Cardiac muscle cell (in vitro differentiated cells and primary cell): ENCODE data around the gene PNPLA6. TPM values are rescaled to one million over a fixed set of nuclear protein-coding genes. Genes with fewer than 3 reads are reported as not detected.
A peak's percentile ranks its signal among the peaks of the same experiment; 100 is the strongest.

ENCODE experiments used
- DNase-seq, 2 donors: peaks; one replicate each; pipeline versions ENCODE4 v3.0.0 to v3.0.0-alpha.2; 2010 to 2017; ENCODE audit warnings: low read depth in 1 of 2, low spot score in 1 of 2
- H3K27ac ChIP-seq: fragments of 200-600 bp; sonication (generic); 2 replicates; pipeline ENCODE4 v1.5.1; 2016
- H3K27me3 ChIP-seq: fragments of 200-600 bp; sonication (generic); 2 replicates; pipeline ENCODE4 v1.6.0; 2016; ENCODE audit warnings: control low read depth
- H3K36me3 ChIP-seq: fragments of 200-600 bp; sonication (generic); 2 replicates; pipeline ENCODE4 v1.5.1; 2016; ENCODE audit warnings: control low read depth
- H3K4me1 ChIP-seq: fragments of 200-600 bp; sonication (generic); 2 replicates; pipeline ENCODE4 v1.8.1; 2017; ENCODE audit warnings: low read depth, mild to moderate bottlenecking, mixed run types
- H3K4me3 ChIP-seq: fragments of 200-600 bp; sonication (generic); 2 replicates; pipeline ENCODE4 v1.5.1; 2016; ENCODE audit warnings: mild to moderate bottlenecking
- H3K9me3 ChIP-seq: fragments of 200-600 bp; sonication (generic); 2 replicates; pipeline ENCODE4 v1.5.1; 2017; ENCODE audit warnings: low read depth, mild to moderate bottlenecking, control low read depth
- CTCF ChIP-seq: IDR thresholded peaks from 2 replicates; pipeline ENCODE4 v1.5.1; 2012; ENCODE audit warnings: low read depth, mild to moderate bottlenecking, low read length
- polyA plus RNA-seq: library from polyadenylated mRNA; unstranded; fragments of >200 nt; fragmentation: Nextera tagmentation; extraction: Ambion mirVana; gene quantifications from 2 replicates; pipeline ENCODE4 v1.2.1, GENCODE V29; 2016
- total RNA-seq: library from RNA; depleted of rRNA; stranded (reverse); fragments of >200 nt; gene quantifications from 2 replicates; pipeline ENCODE4 v1.2.3, GENCODE V29; 2016

The PNPLA6 gene
- total and polyA plus RNA-seq, 2 experiments from 2014 or later, result 29.3 to 56.4 TPM

GRCh38 chr19:7504684-7505083 is 30.8 kb upstream of the PNPLA6 start:
- H3K4me3 ChIP-seq, result no peak overlapping the region
- H3K4me1 ChIP-seq, result peaks cover 6% of the 10 kb centered on the region
- H3K9me3 ChIP-seq, result no peaks in the 10 kb centered on the region
- no peaks in the 10 kb centered on the region for H3K36me3 ChIP-seq
- peaks cover 41% of the 10 kb centered on the region for H3K27me3 ChIP-seq
- DNase-seq, result no peak
- TF ChIP-seq CTCF, result no peak
- no peak overlapping the region for H3K27ac ChIP-seq

- H3K27me3 ChIP-seq, result peaks cover 35% of the 10 kb centered on the region
- H3K27ac ChIP-seq, result no peak overlapping the region
- no peaks in the 10 kb centered on the region for H3K9me3 ChIP-seq
- peaks cover 6% of the 10 kb centered on the region for H3K4me1 ChIP-seq
- no peaks in the 10 kb centered on the region for H3K36me3 ChIP-seq
- no peak for DNase-seq
- no peak for TF ChIP-seq CTCF
- no peak overlapping the region for H3K4me3 ChIP-seq
These were observed 30.2 kb upstream of the PNPLA6 start for GRCh38 chr19:7505288-7505681.

GRCh38 chr19:7505682-7506384 is 29.7 kb upstream of the PNPLA6 start:
- no peaks in the 10 kb centered on the region for H3K9me3 ChIP-seq
- TF ChIP-seq CTCF, result no peak
- DNase-seq, result peak in 1 of 2 donors; percentile 63
- peaks cover 6% of the 10 kb centered on the region for H3K4me1 ChIP-seq
- no peak overlapping the region for H3K4me3 ChIP-seq
- H3K27me3 ChIP-seq, result peaks cover 29% of the 10 kb centered on the region
- no peak overlapping the region for H3K27ac ChIP-seq
- H3K36me3 ChIP-seq, result no peaks in the 10 kb centered on the region

- Histone ChIP-seq H3K4me1 (peaks cover 6% of the 10 kb centered on the region), H3K27ac (no peak overlapping the region), H3K4me3 (no peak overlapping the region), H3K27me3 (peaks cover 21% of the 10 kb centered on the region), H3K36me3 (no peaks in the 10 kb centered on the region), H3K9me3 (no peaks in the 10 kb centered on the region)
- DNase-seq, result peak; percentile 68 to 89
- no peak for TF ChIP-seq CTCF
These were observed 28.9 kb upstream of the PNPLA6 start for GRCh38 chr19:7506385-7507328.

GRCh38 chr19:7507884-7508283 is 27.6 kb upstream of the PNPLA6 start:
- DNase-seq, result peak in 1 of 2 donors; percentile 82
- H3K27ac ChIP-seq, result no peak overlapping the region

More at GRCh38 chr19:7507884-7508283, 27.6 kb upstream of the PNPLA6 start:
- no peak overlapping the region for H3K4me3 ChIP-seq
- H3K9me3 ChIP-seq, result no peaks in the 10 kb centered on the region
- no peaks in the 10 kb centered on the region for H3K36me3 ChIP-seq
- peaks cover 9% of the 10 kb centered on the region for H3K27me3 ChIP-seq
- no peak for TF ChIP-seq CTCF
- peaks cover 6% of the 10 kb centered on the region for H3K4me1 ChIP-seq
